Panc1 (cell line): Measurements from ENCODE around the gene NLRP1. TPM values are rescaled to one million over a fixed set of nuclear protein-coding genes. Genes with fewer than 3 reads are reported as not detected.

ENCODE experiments used
- ATAC-seq: fragments of 200-7000 bp; cut with Tn5 transposase; 2 replicates; pipeline ENCODE4 v1.9.1; 2020; ENCODE audit warnings: mild to moderate bottlenecking, moderate library complexity
- BruUV-seq: library from RNA; stranded (reverse); fragments of 400-500 nt; replicated peaks from 2 replicates; lab custom pipeline; 2021; lab: Mats Ljungman, UMichigan
- CTCF ChIA-PET: fragments of 300-600 bp; sonication (Branson Sonifier 250); formaldehyde crosslinking; loops from one replicate; lab custom pipeline; 2022; ENCODE audit warnings: antibody characterized with exemption; lab: Charles Lee
- POLR2A ChIA-PET: fragments of 300-600 bp; sonication (Branson Sonifier 250); formaldehyde crosslinking; loops from one replicate; lab custom pipeline; 2022; ENCODE audit warnings: antibody characterized with exemption; lab: Charles Lee
- DNase-seq: peaks from one replicate; pipeline ENCODE4 v3.0.0-alpha.2; 2010; ENCODE audit warnings: low read depth, low spot score
- H3K27ac ChIP-seq: 2 replicates; pipeline ENCODE4 v1.5.1; 2011; ENCODE audit warnings: mild to moderate bottlenecking, low read length, inconsistent platforms
- H3K27me3 ChIP-seq: fragments of 200-500 bp; sonication (Bioruptor generic); 2 replicates; pipeline ENCODE4 v1.6.0; 2014; ENCODE audit warnings: low read length, inconsistent platforms; ENCODE audit not compliant: control insufficient read depth, insufficient read depth
- H3K36me3 ChIP-seq: fragments of 200-500 bp; sonication (Bioruptor generic); 2 replicates; pipeline ENCODE4 v1.5.1; 2014; ENCODE audit warnings: inconsistent platforms, mild to moderate bottlenecking, low read length, moderate library complexity; ENCODE audit not compliant: control insufficient read depth, insufficient read depth
- H3K4me1 ChIP-seq: 2 replicates; pipeline ENCODE4 v1.5.1; 2011; ENCODE audit warnings: inconsistent platforms, mild to moderate bottlenecking, low read length, moderate library complexity; ENCODE audit not compliant: control insufficient read depth, insufficient read depth
- H3K4me3 ChIP-seq, 2 experiments: 2 replicates each; pipeline ENCODE4 v1.5.1; 2011 to 2012; ENCODE audit warnings: low read depth in 2 of 2, low read length in 2 of 2, mild to moderate bottlenecking in 2 of 2, inconsistent platforms in 1 of 2, moderate library complexity in 1 of 2
- H3K9me3 ChIP-seq: fragments of 200-500 bp; sonication (Bioruptor generic); 2 replicates; pipeline ENCODE4 v1.5.1; 2014; ENCODE audit warnings: low read depth, mild to moderate bottlenecking, inconsistent platforms, low read length, moderate library complexity; ENCODE audit not compliant: control insufficient read depth, insufficient read depth
- POLR2AphosphoS5 ChIP-seq: IDR thresholded peaks from 2 replicates; pipeline ENCODE4 v1.6.1; 2012; ENCODE audit warnings: mild to moderate bottlenecking, low read depth, low read length, moderate library complexity
- SIN3A ChIP-seq: IDR thresholded peaks from 2 replicates; pipeline ENCODE4 v1.6.1; 2012; ENCODE audit warnings: low read depth, mild to moderate bottlenecking, low read length, moderate library complexity, borderline replicate concordance; ENCODE audit not compliant: insufficient read depth
- TCF7L2 ChIP-seq: IDR thresholded peaks from 2 replicates; pipeline ENCODE4 v1.6.1; 2011; ENCODE audit warnings: mild to moderate bottlenecking, low read depth, low read length, inconsistent platforms
- in situ Hi-C: cut with HindIII; loops from 2 replicates; pipeline ENCODE4 v1.10.0; 2016; ENCODE audit warnings: low sequenced_read_pairs, low pct_unique_long_range_greater_than_20kb
- intact Hi-C: fragments of 100-400 bp; cut with micrococcal nuclease; formaldehyde crosslinking; loops from one replicate; pipeline ENCODE4 v1.10.0; 2022; ENCODE audit not compliant: unreplicated experiment
- total RNA-seq: library from RNA; stranded (reverse); gene quantifications from one replicate; pipeline ENCODE4 v1.2.1, GENCODE V29; 2021; ENCODE audit not compliant: unreplicated experiment
- TF ChIP-seq, protein P1 (sequence below), 2 experiments: IDR thresholded peaks; 2 replicates each; pipeline ENCODE4 v1.6.1; 2011 to 2012; ENCODE audit warnings: low read depth in 2 of 2, control low read depth in 1 of 2, low read length in 1 of 2, mild to moderate bottlenecking in 1 of 2, moderate library complexity in 1 of 2; ENCODE audit not compliant: insufficient read depth in 1 of 2
- TF ChIP-seq, protein P2 (sequence below): fragments of 450-650 bp; IDR thresholded peaks from 2 replicates; pipeline ENCODE4 v1.5.1; 2017; ENCODE audit warnings: mild to moderate bottlenecking

NLRP1 gene
- total RNA-seq, 1 experiment from 2014 or later, result 0.57 TPM

DNA sequence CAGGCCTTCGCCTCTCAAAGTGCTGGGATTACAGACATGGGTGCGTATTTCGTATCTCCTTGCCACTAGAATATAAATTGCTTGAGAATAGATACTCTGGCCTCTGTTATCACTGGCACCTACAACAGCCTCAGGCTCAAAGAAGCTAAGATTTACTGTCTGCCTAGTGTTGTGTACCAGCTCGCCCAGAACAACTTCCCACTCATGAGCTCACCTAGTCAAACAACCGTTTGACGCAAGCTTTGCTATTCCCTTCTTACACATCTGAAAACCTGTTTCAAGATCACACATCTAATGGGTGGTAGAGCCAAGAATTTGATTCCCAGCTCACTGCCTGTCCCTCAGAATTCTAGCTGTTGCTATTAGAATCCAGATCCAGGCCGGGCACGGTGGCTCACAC, 73.5 kb downstream of the NLRP1 start:
- ATAC-seq (no peak), DNase-seq (no peak)
- ChIA-PET CTCF (no interaction called here), POLR2A (no interaction called here)
- Histone ChIP-seq H3K27me3 (no peaks in the 10 kb centered on the region), H3K4me1 (no peaks in the 10 kb centered on the region), H3K4me3 (no peak overlapping the region), H3K36me3 (no peaks in the 10 kb centered on the region), H3K9me3 (no peaks in the 10 kb centered on the region), H3K27ac (no peak overlapping the region)
- intact Hi-C loops, result no loop called here
- in situ Hi-C loops, result no loop called here
- no TSS peak for BruUV-seq
- no peak for TF ChIP-seq SIN3A
- no peak for TF ChIP-seq POLR2AphosphoS5
- TF ChIP-seq, protein P1, sequence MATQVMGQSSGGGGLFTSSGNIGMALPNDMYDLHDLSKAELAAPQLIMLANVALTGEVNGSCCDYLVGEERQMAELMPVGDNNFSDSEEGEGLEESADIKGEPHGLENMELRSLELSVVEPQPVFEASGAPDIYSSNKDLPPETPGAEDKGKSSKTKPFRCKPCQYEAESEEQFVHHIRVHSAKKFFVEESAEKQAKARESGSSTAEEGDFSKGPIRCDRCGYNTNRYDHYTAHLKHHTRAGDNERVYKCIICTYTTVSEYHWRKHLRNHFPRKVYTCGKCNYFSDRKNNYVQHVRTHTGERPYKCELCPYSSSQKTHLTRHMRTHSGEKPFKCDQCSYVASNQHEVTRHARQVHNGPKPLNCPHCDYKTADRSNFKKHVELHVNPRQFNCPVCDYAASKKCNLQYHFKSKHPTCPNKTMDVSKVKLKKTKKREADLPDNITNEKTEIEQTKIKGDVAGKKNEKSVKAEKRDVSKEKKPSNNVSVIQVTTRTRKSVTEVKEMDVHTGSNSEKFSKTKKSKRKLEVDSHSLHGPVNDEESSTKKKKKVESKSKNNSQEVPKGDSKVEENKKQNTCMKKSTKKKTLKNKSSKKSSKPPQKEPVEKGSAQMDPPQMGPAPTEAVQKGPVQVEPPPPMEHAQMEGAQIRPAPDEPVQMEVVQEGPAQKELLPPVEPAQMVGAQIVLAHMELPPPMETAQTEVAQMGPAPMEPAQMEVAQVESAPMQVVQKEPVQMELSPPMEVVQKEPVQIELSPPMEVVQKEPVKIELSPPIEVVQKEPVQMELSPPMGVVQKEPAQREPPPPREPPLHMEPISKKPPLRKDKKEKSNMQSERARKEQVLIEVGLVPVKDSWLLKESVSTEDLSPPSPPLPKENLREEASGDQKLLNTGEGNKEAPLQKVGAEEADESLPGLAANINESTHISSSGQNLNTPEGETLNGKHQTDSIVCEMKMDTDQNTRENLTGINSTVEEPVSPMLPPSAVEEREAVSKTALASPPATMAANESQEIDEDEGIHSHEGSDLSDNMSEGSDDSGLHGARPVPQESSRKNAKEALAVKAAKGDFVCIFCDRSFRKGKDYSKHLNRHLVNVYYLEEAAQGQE (IDR thresholded peaks at IDR 0.05; ENCODE audit: insufficient read depth in 1 of 2, low read depth in 2 of 2, low read length in 1 of 2), result no peak
- TF ChIP-seq, protein P2, sequence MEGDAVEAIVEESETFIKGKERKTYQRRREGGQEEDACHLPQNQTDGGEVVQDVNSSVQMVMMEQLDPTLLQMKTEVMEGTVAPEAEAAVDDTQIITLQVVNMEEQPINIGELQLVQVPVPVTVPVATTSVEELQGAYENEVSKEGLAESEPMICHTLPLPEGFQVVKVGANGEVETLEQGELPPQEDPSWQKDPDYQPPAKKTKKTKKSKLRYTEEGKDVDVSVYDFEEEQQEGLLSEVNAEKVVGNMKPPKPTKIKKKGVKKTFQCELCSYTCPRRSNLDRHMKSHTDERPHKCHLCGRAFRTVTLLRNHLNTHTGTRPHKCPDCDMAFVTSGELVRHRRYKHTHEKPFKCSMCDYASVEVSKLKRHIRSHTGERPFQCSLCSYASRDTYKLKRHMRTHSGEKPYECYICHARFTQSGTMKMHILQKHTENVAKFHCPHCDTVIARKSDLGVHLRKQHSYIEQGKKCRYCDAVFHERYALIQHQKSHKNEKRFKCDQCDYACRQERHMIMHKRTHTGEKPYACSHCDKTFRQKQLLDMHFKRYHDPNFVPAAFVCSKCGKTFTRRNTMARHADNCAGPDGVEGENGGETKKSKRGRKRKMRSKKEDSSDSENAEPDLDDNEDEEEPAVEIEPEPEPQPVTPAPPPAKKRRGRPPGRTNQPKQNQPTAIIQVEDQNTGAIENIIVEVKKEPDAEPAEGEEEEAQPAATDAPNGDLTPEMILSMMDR, result no peak
- no peak for TF ChIP-seq TCF7L2

DNA sequence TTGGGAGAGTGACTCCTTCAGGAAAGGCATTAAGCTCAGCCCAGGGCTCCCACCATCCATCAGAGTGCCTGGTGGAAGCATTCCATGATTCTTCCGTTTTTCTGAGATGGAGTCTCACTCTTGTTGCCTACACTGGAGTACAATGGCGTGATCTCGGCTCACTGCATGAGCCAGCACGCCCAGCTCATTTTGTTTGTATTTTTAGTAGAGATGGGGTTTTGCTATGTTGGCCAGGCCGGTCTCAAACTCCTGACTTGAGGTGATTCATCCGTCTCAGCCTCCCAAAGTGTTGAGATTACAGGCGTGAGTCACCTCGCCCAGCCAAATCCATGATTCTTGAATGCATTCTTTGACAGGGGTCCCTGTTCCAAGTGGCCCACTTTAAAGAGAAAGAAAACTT, 74.8 kb downstream of the NLRP1 start:
- Histone ChIP-seq H3K27ac (no peak overlapping the region), H3K27me3 (no peaks in the 10 kb centered on the region), H3K4me1 (no peaks in the 10 kb centered on the region), H3K4me3 (no peak overlapping the region), H3K36me3 (no peaks in the 10 kb centered on the region), H3K9me3 (no peaks in the 10 kb centered on the region)
- TF ChIP-seq, protein P1 (IDR thresholded peaks at IDR 0.05; ENCODE audit: insufficient read depth in 1 of 2, low read depth in 2 of 2, low read length in 1 of 2), result no peak
- TF ChIP-seq SIN3A, result no peak
- no peak for TF ChIP-seq POLR2AphosphoS5
- no peak for TF ChIP-seq TCF7L2
- TF ChIP-seq, protein P2, result no peak
- in situ Hi-C loops (no loop called here), intact Hi-C loops (no loop called here)
- POLR2A ChIA-PET, result no interaction called here
- CTCF ChIA-PET, result no interaction called here
- DNase-seq (no peak), ATAC-seq (no peak)
- BruUV-seq, result no TSS peak
